Activated T-helper 1 cell treated with anti-CD3 and anti-CD28 coated beads, Interleukin-12 subunit alpha, Interleukin-12 subunit beta, Interleukin-2, Interleukin-4 antibody, amounts not matched to agents 30 ng/mL and 10 ng/mL and 1 ng/mL, durations not matched to agents 14 hours and 24 hours and 36 hours (primary cell): ENCODE measurements around the gene STIM2. TPM values are rescaled to one million over a fixed set of nuclear protein-coding genes. Genes with fewer than 3 reads are reported as not detected.
A peak's percentile ranks its signal among the peaks of the same experiment; 100 is the strongest.

Experiments
- DNase-seq: peaks from one replicate; pipeline ENCODE4 v3.0.0; 2021; ENCODE audit warnings: low spot score
- H3K27ac Mint-ChIP-seq: one replicate; pipeline ENCODE4 v1.8.0; 2021; ENCODE audit warnings: mild to moderate bottlenecking, mixed read lengths
- H3K27me3 Mint-ChIP-seq: one replicate; pipeline ENCODE4 v1.8.0; 2022; ENCODE audit warnings: mild to moderate bottlenecking, moderate library complexity, mixed read lengths; ENCODE audit not compliant: insufficient read depth
- H3K36me3 Mint-ChIP-seq: one replicate; pipeline ENCODE4 v1.8.0; 2021; ENCODE audit warnings: low read depth, mixed read lengths
- H3K4me1 Mint-ChIP-seq: one replicate; pipeline ENCODE4 v1.8.0; 2021; ENCODE audit warnings: low read depth, mixed read lengths
- H3K4me3 Mint-ChIP-seq: one replicate; pipeline ENCODE4 v1.8.0; 2021; ENCODE audit warnings: mild to moderate bottlenecking, moderate library complexity, mixed read lengths
- H3K9me3 Mint-ChIP-seq: one replicate; pipeline ENCODE4 v1.8.0; 2021; ENCODE audit warnings: mixed read lengths
- intact Hi-C: fragments of 100-400 bp; cut with micrococcal nuclease; formaldehyde crosslinking; loops from one replicate; pipeline ENCODE4 v1.15.1; 2024
- total RNA-seq: library from RNA; stranded (reverse); gene quantifications from 2 replicates; pipeline ENCODE4 v1.2.3, GENCODE V29; 2022

Gene STIM2
- total RNA-seq, 1 donor from 2014 or later = 54.1 TPM

GRCh38 chr4:26842911-26843310, 17.7 kb upstream of the STIM2 start:
- no peak for DNase-seq
- Mint-ChIP-seq H3K4me3 (no peak overlapping the region), H3K27me3 (peaks cover 12% of the 10 kb centered on the region), H3K27ac (no peak overlapping the region), H3K9me3 (no peaks in the 10 kb centered on the region), H3K36me3 (no peaks in the 10 kb centered on the region), H3K4me1 (no peaks in the 10 kb centered on the region)
- intact Hi-C loops = no loop called here

DNA sequence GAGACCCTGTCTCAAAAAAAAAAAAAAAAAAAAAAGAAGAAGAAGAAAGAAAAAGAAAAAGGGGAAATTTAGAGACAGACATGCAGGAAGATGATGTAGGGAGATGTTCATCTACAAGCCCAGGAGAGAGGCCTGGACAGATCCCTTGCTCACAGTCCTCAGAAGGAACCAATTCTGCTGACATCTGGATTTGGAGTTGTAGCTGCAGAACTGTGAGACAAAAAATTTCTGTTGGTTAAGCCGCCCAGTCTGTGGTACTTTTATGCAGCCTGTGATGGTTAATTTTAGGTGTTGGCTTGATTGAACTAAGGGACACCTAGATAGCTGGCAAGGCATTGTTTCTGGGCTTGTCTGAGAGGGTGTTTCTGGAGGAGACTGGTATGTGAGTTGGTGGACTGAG, 10.1 kb upstream of the STIM2 start:
- no peak overlapping the region for H3K27ac Mint-ChIP-seq
- intact Hi-C loops = loop anchor here (10.0 kb wide), 1 partner anchor 396 kb away; no protein-coding TSS in a partner anchor
- no peak overlapping the region for H3K4me3 Mint-ChIP-seq

GRCh38 chr4:26851129-26851528, 9.5 kb upstream of the STIM2 start:
- Mint-ChIP-seq H3K4me1 (peaks cover 7% of the 10 kb centered on the region), H3K36me3 (no peaks in the 10 kb centered on the region), H3K4me3 (no peak overlapping the region), H3K9me3 (no peaks in the 10 kb centered on the region), H3K27ac (no peak overlapping the region), H3K27me3 (peaks cover 10% of the 10 kb centered on the region)
- DNase-seq = no peak
- intact Hi-C loops = loop anchor here (10.0 kb wide), 1 partner anchor 396 kb away; no protein-coding TSS in a partner anchor

More for the DNA sequence above, 10.1 kb upstream of the STIM2 start:
- Mint-ChIP-seq H3K36me3 (no peaks in the 10 kb centered on the region), H3K9me3 (no peaks in the 10 kb centered on the region), H3K4me1 (peaks cover 5% of the 10 kb centered on the region), H3K27me3 (peaks cover 11% of the 10 kb centered on the region)
- DNase-seq = no peak

DNA sequence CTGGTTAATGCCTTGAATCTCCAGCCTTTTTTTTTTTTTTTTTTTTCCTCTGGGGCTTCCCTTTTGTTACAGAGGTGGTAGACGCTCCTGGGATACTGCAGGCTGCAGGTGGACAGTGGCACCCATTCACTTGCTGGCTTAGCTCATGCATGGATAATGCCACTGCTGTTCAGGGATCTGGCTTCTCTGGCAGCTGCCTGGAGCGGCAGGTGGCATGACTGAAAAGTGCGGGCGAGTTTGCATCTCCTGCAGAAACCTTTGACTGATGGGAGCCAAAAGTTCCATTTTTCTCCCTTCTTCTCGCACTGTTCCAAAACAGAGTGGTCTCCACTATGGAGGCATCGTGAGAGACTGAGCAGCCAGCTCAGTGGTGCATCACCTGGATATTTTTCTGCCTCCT, 5.9 kb upstream of the STIM2 start:
- H3K27me3 Mint-ChIP-seq = peaks cover 4% of the 10 kb centered on the region
- H3K36me3 Mint-ChIP-seq = no peaks in the 10 kb centered on the region
- no peak overlapping the region for H3K4me3 Mint-ChIP-seq
- peaks cover 37% of the 10 kb centered on the region for H3K4me1 Mint-ChIP-seq
- no peak for DNase-seq
- H3K27ac Mint-ChIP-seq = no peak overlapping the region
- no peaks in the 10 kb centered on the region for H3K9me3 Mint-ChIP-seq
- intact Hi-C loops = loop anchor here (5.0 to 10.0 kb wide), 2 partner anchors 400 to 917 kb away; no protein-coding TSS in a partner anchor

DNA sequence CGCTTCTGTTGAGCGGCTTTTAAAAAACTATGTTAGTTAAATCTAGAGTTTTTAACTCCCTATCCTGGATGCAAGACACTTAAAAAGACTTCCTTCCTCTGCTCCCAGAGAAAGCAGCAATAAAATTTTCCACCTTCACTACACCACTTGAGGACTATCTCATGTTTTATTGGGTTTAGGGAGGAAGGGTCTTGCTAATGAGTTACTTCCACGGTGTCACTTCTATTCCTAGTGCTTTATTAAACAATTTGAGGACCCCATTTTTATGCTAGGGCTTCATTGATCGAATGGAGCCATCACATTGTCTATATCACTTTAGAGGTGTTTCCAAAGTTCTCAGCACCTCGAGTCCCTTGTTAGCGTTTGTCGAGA, 3.7 kb upstream of the STIM2 start:
- Mint-ChIP-seq H3K36me3 (no peaks in the 10 kb centered on the region), H3K9me3 (no peaks in the 10 kb centered on the region), H3K4me3 (peak overlapping the region; percentile 87), H3K27me3 (peaks cover 4% of the 10 kb centered on the region), H3K4me1 (peaks cover 50% of the 10 kb centered on the region), H3K27ac (peak overlapping the region; percentile 75)
- intact Hi-C loops = loop anchor here (1.0 to 10.0 kb wide), 4 partner anchors 110 to 920 kb away; partner anchors contain the start of gene TBC1D19
- DNase-seq = no peak

- peaks cover 56% of the 10 kb centered on the region for H3K4me1 Mint-ChIP-seq
- H3K4me3 Mint-ChIP-seq = peak overlapping the region; percentile 87
- peaks cover 4% of the 10 kb centered on the region for H3K27me3 Mint-ChIP-seq
- H3K9me3 Mint-ChIP-seq = no peaks in the 10 kb centered on the region
- peak; percentile 93 for DNase-seq
- H3K36me3 Mint-ChIP-seq = peaks cover under 1% of the 10 kb centered on the region
- intact Hi-C loops = loop anchor here (1.0 to 10.0 kb wide), 4 partner anchors 110 to 920 kb away; partner anchors contain the start of gene TBC1D19
- H3K27ac Mint-ChIP-seq = peak overlapping the region; percentile 75
Observed at GRCh38 chr4:26857278-26858034, 3.2 kb upstream of the STIM2 start.

DNA sequence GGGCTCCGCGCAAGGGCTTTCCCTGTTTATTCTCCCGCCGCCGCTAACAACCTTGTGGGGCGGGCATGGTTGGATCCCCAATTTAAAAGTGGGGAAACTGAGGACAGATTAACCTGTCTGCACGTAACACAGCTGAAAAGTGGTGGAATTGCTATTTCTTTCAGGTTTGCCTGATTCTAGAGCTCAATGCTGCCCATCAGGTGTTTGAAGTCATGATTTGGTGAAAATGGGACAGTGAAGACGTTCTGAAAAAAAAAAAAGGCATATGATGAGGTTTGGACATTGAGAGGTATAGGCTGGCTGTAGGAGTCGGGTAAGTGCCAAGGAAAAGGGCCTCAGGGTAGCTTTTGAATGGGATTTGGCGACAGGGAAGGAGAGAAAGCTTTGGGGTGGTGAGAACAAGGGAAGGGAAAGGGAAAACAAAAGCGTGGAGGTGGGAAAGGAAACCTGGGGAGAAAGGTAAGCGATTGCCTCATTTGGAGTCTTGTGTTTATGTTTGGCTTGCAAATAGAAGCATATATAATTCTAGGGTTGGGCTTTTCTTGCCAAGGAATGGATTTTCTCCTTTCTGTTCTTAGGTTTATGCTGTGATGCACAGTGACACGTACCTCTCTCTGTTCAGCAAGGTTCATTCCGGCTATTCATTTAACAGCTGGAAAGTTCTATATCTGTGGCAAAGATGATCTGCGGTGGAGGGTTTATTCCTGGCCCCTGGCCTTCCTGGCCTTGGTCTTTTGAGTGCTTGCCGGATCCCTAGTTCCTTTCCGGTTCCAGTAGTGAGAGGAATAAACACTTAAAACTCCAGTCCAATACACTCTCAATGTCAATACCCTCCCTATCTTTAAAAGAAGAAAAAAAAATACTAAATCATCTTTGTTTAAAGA, 2.4 kb upstream of the STIM2 start:
- peaks cover 4% of the 10 kb centered on the region for H3K27me3 Mint-ChIP-seq
- H3K36me3 Mint-ChIP-seq = peaks cover 3% of the 10 kb centered on the region
- H3K4me3 Mint-ChIP-seq = peak overlapping the region; percentile 87
- peak overlapping the region; percentile 75 for H3K27ac Mint-ChIP-seq
- peaks cover 56% of the 10 kb centered on the region for H3K4me1 Mint-ChIP-seq
- no peaks in the 10 kb centered on the region for H3K9me3 Mint-ChIP-seq
- intact Hi-C loops = loop anchor here (5.0 to 10.0 kb wide), 2 partner anchors 403 to 921 kb away; no protein-coding TSS in a partner anchor
- DNase-seq = no peak

GRCh38 chr4:26858947-26859401, 1.7 kb upstream of the STIM2 start:
- no peaks in the 10 kb centered on the region for H3K9me3 Mint-ChIP-seq
- peak overlapping the region; percentile 87 for H3K4me3 Mint-ChIP-seq
- peaks cover 63% of the 10 kb centered on the region for H3K4me1 Mint-ChIP-seq
- H3K36me3 Mint-ChIP-seq = peaks cover 3% of the 10 kb centered on the region
- peaks cover 4% of the 10 kb centered on the region for H3K27me3 Mint-ChIP-seq
- DNase-seq = no peak
- peak overlapping the region; percentile 97 for H3K27ac Mint-ChIP-seq
- intact Hi-C loops = loop anchor here (5.0 to 10.0 kb wide), 2 partner anchors 404 to 922 kb away; no protein-coding TSS in a partner anchor

GRCh38 chr4:26859762-26860156, 882 bp upstream of the STIM2 start:
- peak overlapping the region; percentile 97 for H3K27ac Mint-ChIP-seq
- intact Hi-C loops = loop anchor here (1.0 to 10.0 kb wide), 13 partner anchors 25 to 1697 kb away; partner anchors contain the start of genes ANAPC4, SEPSECS and SMIM20
- H3K9me3 Mint-ChIP-seq = no peaks in the 10 kb centered on the region
- peaks cover 65% of the 10 kb centered on the region for H3K4me1 Mint-ChIP-seq
- peak overlapping the region; percentile 87 for H3K4me3 Mint-ChIP-seq
- DNase-seq = no peak
- H3K36me3 Mint-ChIP-seq = peaks cover 3% of the 10 kb centered on the region
- peaks cover 4% of the 10 kb centered on the region for H3K27me3 Mint-ChIP-seq

DNA sequence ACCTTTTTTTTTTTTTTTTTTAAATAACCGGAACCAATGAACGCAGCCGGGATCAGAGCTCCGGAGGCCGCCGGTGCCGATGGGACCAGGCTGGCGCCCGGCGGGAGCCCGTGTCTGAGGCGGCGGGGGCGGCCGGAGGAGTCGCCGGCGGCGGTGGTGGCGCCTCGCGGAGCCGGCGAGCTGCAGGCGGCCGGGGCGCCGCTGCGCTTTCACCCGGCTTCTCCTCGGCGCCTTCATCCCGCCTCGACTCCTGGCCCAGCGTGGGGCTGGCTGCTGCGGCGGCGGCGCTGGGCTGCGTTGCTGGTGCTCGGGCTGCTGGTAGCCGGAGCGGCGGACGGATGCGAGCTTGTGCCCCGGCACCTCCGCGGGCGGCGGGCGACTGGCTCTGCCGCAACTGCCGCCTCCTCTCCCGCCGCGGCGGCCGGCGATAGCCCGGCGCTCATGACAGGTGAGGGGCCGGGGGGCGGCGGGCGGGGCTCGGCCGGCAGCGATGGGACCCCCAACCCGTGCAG, 337 bp downstream of the STIM2 start:
- Mint-ChIP-seq H3K27ac (peak overlapping the region; percentile 56), H3K4me1 (peaks cover 70% of the 10 kb centered on the region), H3K4me3 (peak overlapping the region; percentile 91), H3K9me3 (no peaks in the 10 kb centered on the region), H3K27me3 (no peaks in the 10 kb centered on the region), H3K36me3 (peaks cover 6% of the 10 kb centered on the region)
- DNase-seq = peak; percentile 34
- intact Hi-C loops = loop anchor here (1.0 to 5.0 kb wide), 12 partner anchors 12 to 1699 kb away; partner anchors contain the start of genes ANAPC4, SEPSECS and SMIM20

- Mint-ChIP-seq H3K9me3 (no peaks in the 10 kb centered on the region), H3K4me3 (peak overlapping the region; percentile 91), H3K27ac (peak overlapping the region; percentile 95), H3K4me1 (peaks cover 70% of the 10 kb centered on the region), H3K36me3 (peaks cover 6% of the 10 kb centered on the region), H3K27me3 (no peaks in the 10 kb centered on the region)
- peak; percentile 76 for DNase-seq
- intact Hi-C loops = loop anchor here (1.0 to 5.0 kb wide), 6 partner anchors 12 to 1699 kb away; partner anchors contain the start of genes ANAPC4 and SEPSECS
Observed at GRCh38 chr4:26861434-26862186, 969 bp downstream of the STIM2 start.
